HG02759 (cell line): Measurements from ENCODE around the gene SP8.
"Not testable (repeated sequence)": the region's sequence is repeated elsewhere in the genome, so short reads cannot be mapped to it uniquely, and the experiment has no call there.

Source experiments
- ATAC-seq: cut with Tn5 transposase; IDR thresholded peaks from one replicate; pipeline ENCODE4 v1.9.1; 2021; ENCODE audit warnings: mild to moderate bottlenecking, moderate library complexity; ENCODE audit not compliant: unreplicated experiment

The SP8 gene

GRCh38 chr7:20786779-20787659 lies at the start of gene SP8:
TSS of gene SP8 (minus strand) at chr7:20786886. CDS start at chr7:20786798, 88 bp downstream.
- ATAC-seq, result peak; percentile 64

- peak; percentile 77 for ATAC-seq
These were observed 49.7 kb upstream of the SP8 start for GRCh38 chr7:20836424-20836823.

- no peak for ATAC-seq
These were observed 48.5 kb upstream of the SP8 start for GRCh38 chr7:20835111-20835750.

- no peak for ATAC-seq
These were observed 48.0 kb upstream of the SP8 start for GRCh38 chr7:20834656-20835055.

- no peak for ATAC-seq
These were observed 45.3 kb upstream of the SP8 start for GRCh38 chr7:20831956-20832355.

GRCh38 chr7:20831451-20831850 lies 44.8 kb upstream of the SP8 start:
- no peak for ATAC-seq

- no peak for ATAC-seq
These were observed 42.3 kb upstream of the SP8 start for GRCh38 chr7:20828947-20829346.

- ATAC-seq, result no peak
These were observed 40.5 kb upstream of the SP8 start for GRCh38 chr7:20827172-20827571.

- ATAC-seq, result no peak
These were observed 39.6 kb upstream of the SP8 start for GRCh38 chr7:20826243-20826642.

- peak; percentile 46 for ATAC-seq
These were observed 38.9 kb upstream of the SP8 start for GRCh38 chr7:20825555-20825954.

GRCh38 chr7:20821390-20821789 lies 34.7 kb upstream of the SP8 start:
- not testable (repeated sequence) for ATAC-seq

GRCh38 chr7:20816372-20816959 lies 29.8 kb upstream of the SP8 start:
- ATAC-seq, result no peak

GRCh38 chr7:20804345-20804744 lies 17.7 kb upstream of the SP8 start:
- no peak for ATAC-seq

- no peak for ATAC-seq
These were observed 13.1 kb upstream of the SP8 start for GRCh38 chr7:20799566-20800366.

GRCh38 chr7:20798694-20799121 lies 12.0 kb upstream of the SP8 start:
- ATAC-seq, result no peak

- peak; percentile 91 for ATAC-seq
These were observed 11.5 kb upstream of the SP8 start for GRCh38 chr7:20798081-20798693.

GRCh38 chr7:20797462-20798080 lies 10.9 kb upstream of the SP8 start:
- peak; percentile 61 for ATAC-seq

- ATAC-seq, result no peak
These were observed 10.4 kb upstream of the SP8 start for GRCh38 chr7:20797042-20797461.

- ATAC-seq, result no peak
These were observed 9.8 kb upstream of the SP8 start for GRCh38 chr7:20796500-20796899.

- ATAC-seq, result no peak
These were observed 9.2 kb upstream of the SP8 start for GRCh38 chr7:20795881-20796280.
